ENCODE measurements around the gene ELF2.
A peak's percentile ranks its signal among the peaks of the same experiment; 100 is the strongest.

Gene ELF2

DNA sequence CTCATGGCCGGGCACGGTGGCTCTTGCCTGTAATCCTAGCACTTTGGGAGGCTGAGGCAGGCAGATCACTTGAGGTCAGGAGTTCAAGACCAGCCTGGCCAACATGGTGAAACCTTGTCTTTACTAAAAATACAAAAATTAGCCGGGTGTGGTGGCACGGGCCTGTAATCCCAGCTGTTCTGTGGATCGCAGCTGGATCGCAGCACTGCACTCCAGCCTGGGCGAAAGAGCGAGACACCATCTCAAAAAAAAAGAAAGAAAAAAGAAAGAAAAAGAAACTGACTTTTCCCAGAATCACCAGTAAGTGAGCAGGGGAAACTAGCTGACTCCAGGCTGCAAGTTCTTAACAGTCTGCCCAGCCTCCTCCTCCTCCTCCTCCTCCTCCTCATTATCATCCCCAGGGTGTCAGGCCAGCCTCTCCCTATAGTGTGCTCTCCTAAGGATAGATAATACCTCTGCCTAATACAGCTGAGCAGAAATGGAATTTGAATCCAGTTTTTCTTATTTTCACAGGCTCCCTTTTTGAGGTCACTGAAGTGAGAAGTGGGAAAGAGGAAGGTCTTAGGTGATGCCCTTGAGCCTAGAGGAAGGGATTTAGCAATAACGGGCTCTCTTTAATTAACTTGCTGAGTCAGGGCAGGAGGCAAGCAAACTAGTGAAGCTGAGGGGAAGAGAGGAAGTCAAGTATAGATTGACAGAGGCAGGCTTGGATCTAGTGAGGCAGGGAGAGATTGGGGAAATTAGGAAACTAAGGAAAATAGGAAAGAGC, 11.8 kb upstream of the ELF2 start:
- Histone ChIP-seq H3K4me3 (ENCODE audit: low read depth, low read length) (no peak overlapping the region), H3K36me3 (ENCODE audit: control insufficient read depth in 2 of 2, insufficient read depth in 1 of 2, low read length in 2 of 2) (no peaks in the 10 kb centered on the region), H3K4me1 (ENCODE audit: control insufficient read depth, insufficient read depth, low read length) (no peaks in the 10 kb centered on the region), H3K9me3 (ENCODE audit: control insufficient read depth, insufficient read depth, low read depth, low read length) (no peaks in the 10 kb centered on the region), H3K27ac (ENCODE audit: extremely low read depth, low read depth, low read length) (no peak overlapping the region)
- no peak for TF ChIP-seq ZNF473 (tag by site-specific recombination; IDR thresholded peaks at IDR 0.05)
- no peak for TF ChIP-seq KLF16 (tag by site-specific recombination; IDR thresholded peaks at IDR 0.05)
- TF ChIP-seq, protein P1, sequence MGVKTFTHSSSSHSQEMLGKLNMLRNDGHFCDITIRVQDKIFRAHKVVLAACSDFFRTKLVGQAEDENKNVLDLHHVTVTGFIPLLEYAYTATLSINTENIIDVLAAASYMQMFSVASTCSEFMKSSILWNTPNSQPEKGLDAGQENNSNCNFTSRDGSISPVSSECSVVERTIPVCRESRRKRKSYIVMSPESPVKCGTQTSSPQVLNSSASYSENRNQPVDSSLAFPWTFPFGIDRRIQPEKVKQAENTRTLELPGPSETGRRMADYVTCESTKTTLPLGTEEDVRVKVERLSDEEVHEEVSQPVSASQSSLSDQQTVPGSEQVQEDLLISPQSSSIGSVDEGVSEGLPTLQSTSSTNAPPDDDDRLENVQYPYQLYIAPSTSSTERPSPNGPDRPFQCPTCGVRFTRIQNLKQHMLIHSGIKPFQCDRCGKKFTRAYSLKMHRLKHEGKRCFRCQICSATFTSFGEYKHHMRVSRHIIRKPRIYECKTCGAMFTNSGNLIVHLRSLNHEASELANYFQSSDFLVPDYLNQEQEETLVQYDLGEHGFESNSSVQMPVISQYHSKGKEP (tag by site-specific recombination; IDR thresholded peaks at IDR 0.05), result no peak
- TF ChIP-seq ZNF391 (tag by site-specific recombination; IDR thresholded peaks at IDR 0.05; ENCODE audit: borderline replicate concordance, low read depth), result no peak
- TF ChIP-seq ZNF202 (tag by site-specific recombination; IDR thresholded peaks at IDR 0.05; ENCODE audit: borderline replicate concordance), result no peak
- no peak for TF ChIP-seq ZNF132 (tag by site-specific recombination; IDR thresholded peaks at IDR 0.05; ENCODE audit: borderline replicate concordance)
- TF ChIP-seq KLF8 (tag by site-specific recombination; IDR thresholded peaks at IDR 0.05), result no peak
- TF ChIP-seq ZNF292 (tag by site-specific recombination; IDR thresholded peaks at IDR 0.05; ENCODE audit: borderline replicate concordance, low read depth), result no peak
- no peak for TF ChIP-seq ZNF146 (tag by site-specific recombination; IDR thresholded peaks at IDR 0.05)
- TF ChIP-seq ZNF513 (tag by site-specific recombination; IDR thresholded peaks at IDR 0.05), result peak; percentile 34; the same call in 1 of the 2 replicates
- TF ChIP-seq ZFP37 (tag by site-specific recombination; IDR thresholded peaks at IDR 0.05), result no peak
- no peak for TF ChIP-seq ZNF629 (tag by site-specific recombination; IDR thresholded peaks at IDR 0.05)
- no peak for TF ChIP-seq ZNF704 (tag by site-specific recombination; IDR thresholded peaks at IDR 0.05)
- no peak for TF ChIP-seq ZBTB21 (tag by site-specific recombination; IDR thresholded peaks at IDR 0.05)
- TF ChIP-seq, protein P2, sequence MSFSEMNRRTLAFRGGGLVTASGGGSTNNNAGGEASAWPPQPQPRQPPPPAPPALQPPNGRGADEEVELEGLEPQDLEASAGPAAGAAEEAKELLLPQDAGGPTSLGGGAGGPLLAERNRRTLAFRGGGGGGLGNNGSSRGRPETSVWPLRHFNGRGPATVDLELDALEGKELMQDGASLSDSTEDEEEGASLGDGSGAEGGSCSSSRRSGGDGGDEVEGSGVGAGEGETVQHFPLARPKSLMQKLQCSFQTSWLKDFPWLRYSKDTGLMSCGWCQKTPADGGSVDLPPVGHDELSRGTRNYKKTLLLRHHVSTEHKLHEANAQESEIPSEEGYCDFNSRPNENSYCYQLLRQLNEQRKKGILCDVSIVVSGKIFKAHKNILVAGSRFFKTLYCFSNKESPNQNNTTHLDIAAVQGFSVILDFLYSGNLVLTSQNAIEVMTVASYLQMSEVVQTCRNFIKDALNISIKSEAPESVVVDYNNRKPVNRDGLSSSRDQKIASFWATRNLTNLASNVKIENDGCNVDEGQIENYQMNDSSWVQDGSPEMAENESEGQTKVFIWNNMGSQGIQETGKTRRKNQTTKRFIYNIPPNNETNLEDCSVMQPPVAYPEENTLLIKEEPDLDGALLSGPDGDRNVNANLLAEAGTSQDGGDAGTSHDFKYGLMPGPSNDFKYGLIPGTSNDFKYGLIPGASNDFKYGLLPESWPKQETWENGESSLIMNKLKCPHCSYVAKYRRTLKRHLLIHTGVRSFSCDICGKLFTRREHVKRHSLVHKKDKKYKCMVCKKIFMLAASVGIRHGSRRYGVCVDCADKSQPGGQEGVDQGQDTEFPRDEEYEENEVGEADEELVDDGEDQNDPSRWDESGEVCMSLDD (tag by site-specific recombination; IDR thresholded peaks at IDR 0.05), result no peak
- 0 out of 2 replicates have a peak, but pooled peaks have one; percentile 21 for TF ChIP-seq ZBTB8A (tag by site-specific recombination; IDR thresholded peaks at IDR 0.05)
- no peak for TF ChIP-seq INSM2 (tag by site-specific recombination; IDR thresholded peaks at IDR 0.05)
- no peak for TF ChIP-seq ZNF664 (tag by site-specific recombination; IDR thresholded peaks at IDR 0.05)
- no peak for TF ChIP-seq FEZF1 (tag by site-specific recombination; IDR thresholded peaks at IDR 0.05)
- TF ChIP-seq EGR2 (tag by site-specific recombination; IDR thresholded peaks at IDR 0.05; ENCODE audit: low read depth), result 0 out of 2 replicates have a peak, but pooled peaks have one; percentile 20
- TF ChIP-seq ZNF211 (tag by site-specific recombination; IDR thresholded peaks at IDR 0.05; ENCODE audit: low read depth), result no peak
- no peak for TF ChIP-seq ZNF394 (tag by site-specific recombination; IDR thresholded peaks at IDR 0.05; ENCODE audit: borderline replicate concordance)
- TF ChIP-seq, protein P3, sequence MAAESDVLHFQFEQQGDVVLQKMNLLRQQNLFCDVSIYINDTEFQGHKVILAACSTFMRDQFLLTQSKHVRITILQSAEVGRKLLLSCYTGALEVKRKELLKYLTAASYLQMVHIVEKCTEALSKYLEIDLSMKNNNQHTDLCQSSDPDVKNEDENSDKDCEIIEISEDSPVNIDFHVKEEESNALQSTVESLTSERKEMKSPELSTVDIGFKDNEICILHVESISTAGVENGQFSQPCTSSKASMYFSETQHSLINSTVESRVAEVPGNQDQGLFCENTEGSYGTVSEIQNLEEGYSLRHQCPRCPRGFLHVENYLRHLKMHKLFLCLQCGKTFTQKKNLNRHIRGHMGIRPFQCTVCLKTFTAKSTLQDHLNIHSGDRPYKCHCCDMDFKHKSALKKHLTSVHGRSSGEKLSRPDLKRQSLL (tag by site-specific recombination; IDR thresholded peaks at IDR 0.05), result no peak
- ChIA-PET CTCF (interaction anchor here (0.7 to 1.0 kb wide), 2 partner anchors 107 to 136 kb away, joined by 3 read pairs; no protein-coding TSS in a partner anchor), POLR2A (no interaction called here)
